ENCODE data around the gene TCP1.

GRCh38 chr6:159806021-159806458 is 16.6 kb upstream of the TCP1 start:
- TF ChIP-seq POLR2A (IDR thresholded peaks at IDR 0.05; ENCODE audit: low read depth, low read length) (no peak), CTCF (IDR thresholded peaks at IDR 0.05; ENCODE audit: extremely low read depth in 1 of 2, insufficient read depth in 1 of 2, low read depth in 1 of 2, low read length in 2 of 2) (no peak), EZH2 (IDR thresholded peaks at IDR 0.05; ENCODE audit: borderline replicate concordance, low read depth, low read length, severe bottlenecking) (no peak), POLR2AphosphoS5 (IDR thresholded peaks at IDR 0.05; ENCODE audit: insufficient read depth, low read depth, low read length) (no peak), MYC (IDR thresholded peaks at IDR 0.05; ENCODE audit: low read depth, low read length) (no peak), MAX (IDR thresholded peaks at IDR 0.05; ENCODE audit: insufficient read depth, insufficient read length) (no peak), GATA2 (IDR thresholded peaks at IDR 0.05; ENCODE audit: insufficient read depth, insufficient read length, low read depth, low read length) (no peak), JUN (IDR thresholded peaks at IDR 0.05; ENCODE audit: borderline replicate concordance, insufficient read depth, insufficient read length, low read depth) (no peak), FOS (IDR thresholded peaks at IDR 0.05; ENCODE audit: borderline replicate concordance, insufficient read depth, low read length) (no peak)
